Measurements from ENCODE around the gene PEX14. TPM values are rescaled to one million over a fixed set of nuclear protein-coding genes. Genes with fewer than 3 reads are reported as not detected.
"Not testable (repeated sequence)": the region's sequence is repeated elsewhere in the genome, so short reads cannot be mapped to it uniquely, and the experiment has no call there.

The PEX14 gene
- polyA plus RNA-seq, 3 donors: 9.2 to 26.6 (median 10.8) TPM

DNA sequence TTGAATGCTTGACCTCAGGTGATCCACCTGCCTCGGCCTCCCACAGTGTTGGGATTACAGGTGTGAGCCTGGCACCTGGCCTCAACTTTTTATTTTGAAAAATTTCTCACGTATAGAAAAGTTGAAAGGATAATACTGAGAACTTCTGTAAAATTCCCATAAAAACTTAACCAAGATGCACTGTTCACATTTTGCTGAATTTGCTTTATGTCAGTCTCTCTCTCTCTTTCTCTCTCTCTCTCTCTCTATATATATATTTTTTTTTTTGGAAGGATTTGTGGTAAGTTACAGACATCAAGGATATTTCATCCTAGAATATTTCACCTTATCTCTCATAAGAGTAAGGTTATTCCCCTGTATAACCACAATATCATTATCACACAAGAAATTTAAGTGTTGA lies 5.9 kb downstream of the PEX14 start:
- whole genome bisulfite sequencing, 3 donors: 67 to 96% (median 94%) methylated on average over 2 of the region's 2 CpGs
- H3K27ac ChIP-seq (ENCODE audit: low read depth, low read length): no peak overlapping the region

DNA sequence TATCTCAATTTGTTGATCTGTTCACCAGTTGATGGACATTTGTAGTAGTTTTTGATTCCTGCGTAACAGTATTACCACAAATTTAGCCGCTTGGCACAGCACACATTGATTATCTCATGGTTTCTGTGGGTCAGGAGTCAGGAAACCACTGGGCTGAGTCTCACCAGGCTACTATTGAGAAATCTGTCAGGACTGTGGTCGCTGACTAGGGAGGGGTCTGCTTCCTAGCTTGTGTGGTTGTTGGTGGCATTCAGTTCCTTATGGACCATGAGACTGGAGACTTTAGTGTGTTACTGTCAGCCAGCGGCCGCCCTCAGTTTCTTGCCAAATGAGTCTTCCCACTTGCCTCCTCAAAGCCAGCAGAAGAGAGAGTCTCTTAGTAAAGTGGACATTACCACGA lies 9.8 kb downstream of the PEX14 start:
- 52 to 85% (median 57%) methylated on average over 6 of the region's 6 CpGs for WGBS, 3 donors
- no peak overlapping the region for H3K27ac ChIP-seq (ENCODE audit: low read depth, low read length)

DNA sequence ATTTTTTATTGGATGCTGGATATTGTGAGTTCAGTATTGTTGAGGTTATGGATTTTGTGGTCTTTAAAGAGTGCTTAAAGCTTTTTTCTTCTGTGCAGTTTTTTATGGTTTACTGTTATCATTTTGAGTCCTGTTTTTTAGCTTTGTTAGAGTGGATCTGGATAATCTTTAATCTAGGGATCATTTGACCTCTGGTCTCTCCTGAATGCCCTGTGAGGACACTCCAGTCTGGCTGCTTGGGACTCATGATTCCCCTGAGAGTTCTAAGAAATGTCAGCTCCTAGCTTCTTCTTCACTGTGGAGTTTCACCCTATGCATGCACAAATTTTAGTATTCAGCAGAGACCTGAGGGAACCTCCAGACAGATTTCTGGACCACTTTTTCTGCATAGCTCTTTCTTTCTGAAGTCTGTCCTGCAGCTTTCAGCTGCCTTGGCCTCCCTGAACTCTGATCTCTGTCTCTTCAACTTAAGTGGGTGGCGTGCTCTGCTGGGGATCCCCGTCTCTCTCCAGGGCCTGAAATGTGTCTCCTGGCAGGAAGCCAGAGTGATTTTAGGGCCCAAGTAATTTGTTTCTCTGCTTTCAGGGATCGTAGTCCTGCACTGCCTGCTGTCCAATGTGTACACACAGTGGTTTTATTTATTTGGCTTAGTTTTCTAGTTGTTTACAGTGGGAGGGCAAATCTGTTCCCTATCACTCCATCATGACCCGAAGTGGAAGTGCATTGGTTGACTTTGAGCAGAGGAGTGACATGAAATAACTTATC lies 14.7 kb downstream of the PEX14 start:
- 33 to 65% (median 45%) methylated on average over 4 of the region's 4 CpGs for WGBS, 3 donors
- H3K27ac ChIP-seq (ENCODE audit: low read depth, low read length): no peak overlapping the region

DNA sequence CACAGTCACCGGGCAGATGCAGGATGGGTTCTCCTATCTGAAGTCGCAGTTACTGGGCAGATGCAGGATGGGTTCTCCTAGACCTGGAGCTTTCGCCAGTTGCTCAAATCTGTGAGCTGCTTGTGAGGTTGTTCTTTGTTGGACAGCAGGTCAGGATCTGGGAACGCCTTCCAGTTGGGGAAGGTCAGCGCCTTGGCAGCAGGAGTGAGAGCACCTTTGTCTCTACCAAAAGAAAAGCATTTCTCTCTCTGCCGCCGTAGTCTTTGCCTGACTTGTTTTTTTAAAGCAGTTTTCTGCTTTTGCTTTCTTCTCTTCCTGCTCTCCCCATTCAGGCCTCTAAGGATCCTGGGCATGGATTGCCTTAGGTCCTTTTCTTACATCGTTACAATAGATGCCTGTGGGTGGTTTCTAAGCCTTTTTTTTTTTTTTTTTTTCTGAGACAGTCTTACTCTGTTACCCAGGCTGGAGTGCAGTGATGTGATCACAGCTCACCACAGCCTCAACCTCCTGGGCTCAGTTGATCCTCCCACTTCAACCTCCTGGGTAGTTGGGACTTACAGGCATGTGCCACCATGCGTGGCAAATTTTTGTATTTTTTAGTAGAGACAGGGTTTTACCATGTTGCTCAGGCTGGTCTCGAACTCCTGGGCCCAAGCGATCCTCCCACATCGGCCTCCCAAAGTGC lies 15.7 kb downstream of the PEX14 start:
- WGBS, 3 donors: 72 to 86% (median 86%) methylated on average over 12 of the region's 12 CpGs
- H3K27ac ChIP-seq (ENCODE audit: low read depth, low read length): no peak overlapping the region

DNA sequence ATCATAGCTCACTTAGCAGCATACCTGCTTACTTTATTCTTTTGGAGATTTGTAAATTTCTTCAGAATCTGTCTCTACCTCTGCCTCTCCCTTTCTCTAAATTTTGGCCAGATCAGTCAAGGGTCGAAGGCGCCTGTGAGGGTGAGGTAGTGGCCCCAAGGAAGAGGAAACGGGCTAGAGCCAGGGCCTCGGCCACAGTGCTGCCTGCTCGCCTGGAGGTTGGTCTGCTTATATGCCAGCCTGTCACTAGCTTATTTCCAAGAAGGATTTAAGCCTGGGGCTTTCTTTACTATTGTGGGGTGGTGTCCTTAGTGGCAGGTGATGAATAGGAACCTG lies 19.6 kb downstream of the PEX14 start:
- no peak overlapping the region for H3K27ac ChIP-seq (ENCODE audit: low read depth, low read length)
- 67 to 88% (median 69%) methylated on average over 5 of the region's 5 CpGs for WGBS, 3 donors

DNA sequence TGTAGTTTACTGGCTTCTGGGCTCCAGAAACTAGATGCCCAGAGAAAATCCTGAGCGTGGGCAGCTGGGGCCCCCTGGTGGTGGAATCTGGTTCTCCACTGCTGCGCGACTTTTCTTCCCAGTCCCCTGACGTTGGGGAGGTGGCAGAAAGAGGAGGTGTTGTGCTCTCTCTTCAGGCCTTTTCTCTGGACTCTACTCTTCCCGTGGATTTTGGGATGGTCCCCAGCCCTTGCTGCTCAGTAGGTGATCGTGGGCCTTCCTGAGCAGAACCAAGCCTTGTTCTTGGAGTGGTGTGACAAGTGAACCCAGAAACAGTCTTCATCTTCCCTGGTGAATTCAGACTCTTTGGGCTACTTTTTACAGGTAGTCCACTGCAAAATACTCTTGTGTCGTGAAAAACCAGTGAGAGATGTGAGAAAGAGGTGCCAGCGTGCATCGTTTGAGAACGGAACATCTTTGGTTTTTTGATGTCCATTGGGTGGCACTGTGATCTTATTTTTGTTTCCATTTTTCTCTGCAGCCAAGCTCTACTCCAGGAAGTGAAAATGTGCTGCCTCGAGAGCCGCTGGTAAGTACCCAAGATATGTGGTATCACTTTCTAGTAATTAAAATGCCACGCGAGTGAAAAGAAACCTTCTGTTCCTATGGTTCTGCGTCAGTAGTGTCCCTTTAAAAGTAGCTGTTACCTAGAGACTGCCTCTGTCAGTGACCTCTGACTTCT lies 20.2 kb downstream of the PEX14 start:
- 3 to 4% (median 3%) methylated on average over 15 of the region's 15 CpGs for WGBS, 3 donors

DNA sequence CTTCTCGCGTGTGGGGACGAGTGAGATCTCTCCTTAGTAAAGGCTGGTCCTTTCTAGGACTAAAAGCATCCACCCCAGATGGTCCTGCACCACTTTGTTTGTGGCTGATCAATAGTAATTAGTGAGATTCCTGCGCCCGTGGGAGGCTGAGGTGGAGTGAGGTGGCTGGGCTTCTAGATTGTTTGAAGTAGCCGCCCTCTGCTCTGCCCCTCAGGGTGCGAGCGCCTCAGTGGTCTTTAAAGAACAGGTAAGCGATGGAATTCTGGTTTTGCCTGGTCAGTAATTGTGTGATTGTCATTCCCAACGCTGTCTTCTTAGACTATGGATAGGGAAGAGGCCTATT lies 20.7 kb downstream of the PEX14 start:
- H3K27ac ChIP-seq (ENCODE audit: low read depth, low read length): no peak overlapping the region
- 65 to 79% (median 76%) methylated on average over 10 of the region's 10 CpGs for WGBS, 3 donors

More for the DNA sequence above, 20.2 kb downstream of the PEX14 start:
- no peak overlapping the region for H3K27ac ChIP-seq (ENCODE audit: low read depth, low read length)

DNA sequence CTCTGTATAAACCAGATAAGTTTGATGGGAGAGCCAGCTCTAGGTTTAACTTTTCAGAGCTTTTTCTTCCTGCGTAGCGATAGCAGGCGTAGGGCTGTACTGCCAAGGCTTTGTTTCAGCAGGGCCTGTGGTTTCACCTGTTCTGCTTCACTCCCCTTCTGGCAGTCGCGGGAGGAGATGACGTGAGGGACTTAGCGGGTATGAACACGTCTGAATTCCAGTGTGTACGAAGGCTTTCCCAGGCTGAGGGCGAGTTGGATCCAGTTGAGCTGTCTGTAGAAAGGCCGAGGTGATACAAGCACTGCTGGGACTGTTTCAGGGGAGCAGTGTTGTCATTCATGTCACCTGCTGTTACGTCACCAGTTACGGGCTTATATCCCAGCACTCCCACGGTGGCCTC lies 21.2 kb downstream of the PEX14 start:
- WGBS, 3 donors: 74 to 83% (median 79%) methylated on average over 14 of the region's 14 CpGs
- H3K27ac ChIP-seq (ENCODE audit: low read depth, low read length): no peak overlapping the region

DNA sequence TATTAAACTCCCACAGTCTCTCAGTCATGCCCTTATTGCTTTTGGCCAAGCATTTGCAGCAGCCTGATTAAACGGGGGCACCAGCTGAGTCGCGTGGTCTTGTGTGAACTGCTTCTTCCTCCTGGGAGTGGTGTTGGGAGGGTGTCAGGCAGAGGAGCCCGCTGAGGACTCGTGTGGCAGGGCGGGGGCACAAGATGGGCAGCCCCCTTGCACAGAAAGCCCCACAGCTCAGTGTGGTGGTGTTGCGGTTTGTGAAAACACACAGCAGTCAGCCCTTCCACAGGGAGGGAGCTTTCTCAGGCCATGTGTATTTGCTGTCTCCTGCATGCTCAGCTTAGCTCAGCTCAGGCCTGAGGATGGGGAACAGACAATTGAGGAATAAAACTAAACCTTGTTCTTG lies 22.4 kb downstream of the PEX14 start:
- 88 to 97% (median 90%) methylated on average over 7 of the region's 7 CpGs for WGBS, 3 donors
- H3K27ac ChIP-seq (ENCODE audit: low read depth, low read length): no peak overlapping the region

DNA sequence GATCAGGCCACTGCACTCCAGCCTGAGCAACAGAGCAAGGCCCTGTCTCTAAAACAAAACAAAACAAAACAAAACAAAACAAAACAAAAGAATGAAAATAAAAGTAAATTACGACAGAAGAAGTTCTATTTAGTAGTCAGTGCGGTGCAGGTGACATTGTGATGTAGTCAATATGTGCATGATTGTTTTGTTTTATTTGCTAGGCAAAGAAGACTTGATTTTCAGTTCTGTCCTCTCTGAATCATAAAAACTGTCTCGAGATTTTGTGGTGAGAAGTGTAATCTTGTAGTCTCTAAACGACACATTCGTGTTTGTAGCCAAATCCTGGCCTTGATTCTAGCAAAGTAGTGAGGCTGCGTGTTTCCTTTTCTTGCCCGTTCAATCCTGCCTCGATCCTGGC lies 23.5 kb downstream of the PEX14 start:
- 79 to 90% (median 79%) methylated on average over 8 of the region's 8 CpGs for WGBS, 3 donors
- H3K27ac ChIP-seq (ENCODE audit: low read depth, low read length): no peak overlapping the region

DNA sequence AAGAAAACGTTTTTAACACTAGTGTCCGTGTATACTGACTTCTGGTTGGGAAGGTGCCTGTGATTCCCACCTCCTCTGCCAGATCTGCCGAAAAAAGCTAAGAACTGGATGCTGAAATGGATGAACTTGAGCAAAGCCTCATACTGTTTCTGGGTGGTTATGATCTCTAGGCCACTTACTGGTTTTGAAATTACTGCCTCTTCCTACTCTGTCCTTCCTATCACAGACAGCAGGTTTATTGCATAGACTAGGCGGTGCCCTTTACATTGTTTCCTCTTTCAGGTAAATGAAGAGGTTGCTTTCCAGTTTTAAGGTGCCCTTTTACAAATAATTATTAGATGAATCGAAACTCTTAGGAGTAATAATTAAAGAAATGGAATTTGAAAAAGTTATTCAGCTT lies 27.5 kb downstream of the PEX14 start:
- WGBS, 3 donors: 76 to 89% (median 81%) methylated on average over 5 of the region's 5 CpGs
- no peak overlapping the region for H3K27ac ChIP-seq (ENCODE audit: low read depth, low read length)

DNA sequence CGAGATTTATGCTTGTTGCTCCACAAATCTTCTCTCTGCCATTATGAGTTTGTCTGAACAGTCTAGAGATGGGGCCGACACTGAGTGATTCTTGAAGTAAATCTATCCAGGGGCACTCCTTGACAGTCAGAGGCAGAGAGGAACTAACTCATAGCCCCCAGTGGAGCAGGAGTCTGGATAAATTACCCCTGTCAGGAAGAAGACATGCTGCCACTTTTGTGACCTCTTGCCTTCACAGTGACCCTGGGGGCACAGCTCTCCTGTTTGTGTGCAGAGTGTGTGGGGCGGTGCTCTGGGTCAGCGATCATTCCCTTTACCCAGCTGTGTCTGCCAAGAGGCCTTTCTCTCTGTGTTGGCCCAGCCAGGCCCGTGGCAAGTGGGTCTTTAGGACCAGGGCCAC lies 29.5 kb downstream of the PEX14 start:
- H3K27ac ChIP-seq (ENCODE audit: low read depth, low read length): no peak overlapping the region
- 60 to 70% (median 65%) methylated on average over 5 of the region's 5 CpGs for WGBS, 3 donors

DNA sequence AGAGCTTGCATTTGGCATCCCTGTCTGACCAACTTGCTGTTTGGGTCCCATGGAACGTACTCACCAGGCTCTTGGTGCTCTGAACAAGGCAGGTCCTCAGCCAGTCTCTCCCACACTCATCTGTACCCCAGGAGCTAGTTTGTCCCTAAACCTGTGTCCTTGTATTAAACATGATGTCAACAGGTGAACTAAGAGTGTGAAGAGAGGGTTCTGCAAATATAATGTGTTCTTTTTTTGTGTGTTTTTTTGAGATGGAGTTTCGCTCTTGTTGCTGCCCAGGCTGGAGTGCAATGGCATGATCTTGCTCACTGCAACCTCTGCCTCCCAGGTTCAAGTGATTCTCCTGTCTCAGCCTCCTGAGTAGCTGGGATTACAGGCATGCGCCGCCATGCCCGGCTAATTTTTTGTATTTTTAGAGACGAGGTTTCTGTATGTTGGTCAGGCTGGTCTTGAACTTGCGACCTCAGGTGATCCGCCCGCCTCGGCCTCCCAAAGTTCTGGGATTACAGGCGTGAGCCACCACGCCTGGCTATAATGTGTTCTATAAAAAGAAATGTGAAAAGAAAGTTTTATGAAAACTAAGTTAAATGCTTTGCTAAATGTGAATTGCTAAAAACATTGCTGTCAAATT lies 31.4 kb downstream of the PEX14 start:
- not testable (repeated sequence) for H3K27ac ChIP-seq (ENCODE audit: low read depth, low read length)
- WGBS, 3 donors: 92 to 97% (median 97%) methylated on average over 12 of the region's 12 CpGs

DNA sequence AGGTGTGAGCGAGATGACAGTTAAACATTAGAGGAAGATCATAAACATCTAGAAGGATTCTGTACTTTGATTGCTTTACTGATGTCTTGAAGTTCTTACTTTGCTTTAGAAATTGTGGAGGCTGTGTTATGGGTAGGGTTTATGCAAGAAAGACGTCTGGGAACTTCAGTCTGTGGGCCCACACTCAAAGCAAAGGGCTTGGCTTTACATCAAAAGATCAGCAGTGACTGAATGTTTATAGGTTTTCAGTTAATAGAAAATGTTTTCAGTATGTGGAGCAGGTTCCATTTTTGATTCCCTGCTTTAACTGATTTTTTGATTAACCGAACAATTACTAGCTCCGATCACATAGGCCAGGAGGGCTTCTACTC lies 31.9 kb downstream of the PEX14 start:
- WGBS, 3 donors: 64 to 82% (median 70%) methylated on average over 4 of the region's 4 CpGs
- no peak overlapping the region for H3K27ac ChIP-seq (ENCODE audit: low read depth, low read length)

DNA sequence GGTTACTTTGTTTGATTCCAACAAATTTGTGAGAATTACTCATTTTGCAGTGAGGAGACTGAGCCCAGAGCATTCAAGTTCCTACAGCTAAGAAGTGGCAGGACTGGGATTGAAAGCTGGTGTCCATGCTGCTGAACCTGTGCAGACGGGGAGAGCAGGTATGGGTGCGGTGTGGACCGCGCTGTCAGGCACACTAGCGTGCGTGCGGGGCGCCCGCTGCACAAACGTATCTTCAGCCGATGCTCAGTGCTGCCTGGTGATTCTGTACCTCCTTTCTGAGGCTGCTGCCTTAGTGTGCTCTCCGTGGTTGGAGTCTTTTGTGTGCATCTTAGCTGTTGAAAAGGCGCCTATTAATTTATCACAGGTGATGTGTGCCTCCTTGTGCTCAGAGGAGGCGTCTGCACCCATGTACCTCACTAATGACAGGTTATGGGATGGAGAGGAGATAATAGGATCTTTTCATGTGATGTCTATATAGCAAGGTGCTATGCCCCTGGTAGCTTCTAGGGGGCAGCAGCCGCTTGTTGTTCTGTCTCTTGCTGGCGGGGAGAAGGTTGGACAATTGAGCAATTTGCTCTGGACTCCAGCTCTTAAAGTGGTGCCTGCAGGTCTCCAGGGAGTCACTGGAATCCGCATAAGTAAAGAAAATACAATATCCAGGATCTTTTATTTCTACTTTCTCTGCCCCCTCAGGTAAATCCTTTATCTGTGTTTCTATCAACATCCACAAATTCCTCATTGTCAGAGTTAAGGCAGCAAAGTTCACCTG lies 32.5 kb downstream of the PEX14 start:
- 70 to 73% (median 73%) methylated on average over 17 of the region's 17 CpGs for WGBS, 3 donors
- no peak overlapping the region for H3K27ac ChIP-seq (ENCODE audit: low read depth, low read length)

DNA sequence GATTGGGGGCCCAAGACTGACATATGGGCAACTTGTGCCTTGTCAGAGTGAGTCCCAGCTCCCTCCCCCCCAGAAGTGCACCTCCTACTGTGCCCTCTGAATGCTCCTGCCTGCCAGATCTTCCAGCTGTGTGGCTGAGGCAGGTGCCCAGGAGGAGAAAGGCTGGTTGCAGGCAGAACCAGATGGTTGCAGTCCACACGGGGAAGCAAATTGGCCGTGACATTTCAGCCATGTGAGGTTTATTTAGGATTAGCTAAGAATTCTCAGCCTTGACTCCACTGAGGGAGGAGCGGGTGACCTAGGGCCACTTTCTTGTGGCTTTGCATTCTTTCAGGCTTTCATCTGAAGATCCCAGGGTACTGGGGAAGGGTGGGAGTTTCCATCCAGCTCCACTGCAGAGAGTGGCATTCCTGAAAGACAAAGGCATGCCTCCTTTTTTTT lies 33.8 kb downstream of the PEX14 start:
- WGBS, 3 donors: 64 to 77% (median 67%) methylated on average over 3 of the region's 3 CpGs
- no peak overlapping the region for H3K27ac ChIP-seq (ENCODE audit: low read depth, low read length)

DNA sequence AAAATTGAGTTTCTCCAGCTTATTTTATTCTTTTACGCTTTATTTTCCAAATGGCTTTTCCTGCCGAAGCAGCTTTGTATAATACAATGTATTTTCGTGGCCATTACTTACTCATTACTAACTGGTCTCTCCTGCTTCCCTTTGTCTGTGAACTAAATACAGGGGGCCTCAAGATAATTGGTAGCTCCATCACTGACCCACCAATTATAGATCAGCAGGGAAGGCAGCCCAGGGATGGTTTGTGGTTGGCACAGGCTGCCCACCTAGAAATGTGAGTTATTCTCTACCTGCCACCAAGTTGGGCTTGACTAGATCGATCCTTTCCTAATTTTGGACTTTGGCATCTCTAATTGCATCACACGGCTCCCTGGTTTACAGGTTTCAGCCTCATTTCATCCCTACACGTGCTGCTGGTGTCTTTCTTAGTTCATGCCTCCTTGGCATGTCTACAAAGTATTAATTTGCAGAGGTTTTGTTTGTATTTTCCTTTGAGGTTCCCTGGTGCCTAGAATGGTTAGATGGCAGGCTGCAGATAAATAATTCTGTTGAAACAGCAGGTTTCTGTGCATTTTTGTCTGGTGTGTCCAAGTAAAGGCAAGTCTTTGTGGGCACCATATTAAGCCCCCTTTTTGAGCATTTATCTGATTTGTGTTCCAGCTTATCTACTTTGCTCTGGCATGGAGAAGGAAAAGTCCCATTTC lies 35.2 kb downstream of the PEX14 start:
- H3K27ac ChIP-seq (ENCODE audit: low read depth, low read length): no peak overlapping the region
- WGBS, 3 donors: 67 to 84% (median 79%) methylated on average over 6 of the region's 6 CpGs
